ENCODE data around the gene ZCCHC2.

ZCCHC2 gene

GRCh38 chr18:62571648-62572047 lies 48.8 kb downstream of the ZCCHC2 start:
- intact Hi-C loops (cut with DNase I): no loop called here
- no peak for DNase-seq

- intact Hi-C loops (cut with DNase I): no loop called here
- DNase-seq: no peak
These were observed 49.6 kb downstream of the ZCCHC2 start for GRCh38 chr18:62572456-62572855.

- DNase-seq: no peak
- intact Hi-C loops (cut with DNase I): no loop called here
These were observed 52.0 kb downstream of the ZCCHC2 start for GRCh38 chr18:62574776-62575175.

- no peak for DNase-seq
- intact Hi-C loops (cut with DNase I): no loop called here
These were observed 53.4 kb downstream of the ZCCHC2 start for GRCh38 chr18:62576271-62576670.

GRCh38 chr18:62576845-62577512 lies 54.2 kb downstream of the ZCCHC2 start:
- intact Hi-C loops (cut with DNase I): no loop called here

GRCh38 chr18:62577765-62578164 lies 54.9 kb downstream of the ZCCHC2 start:
- no peak for DNase-seq
- intact Hi-C loops (cut with DNase I): no loop called here

More at GRCh38 chr18:62576845-62577512, 54.2 kb downstream of the ZCCHC2 start:
- DNase-seq: no peak

GRCh38 chr18:62578980-62579511 lies 56.2 kb downstream of the ZCCHC2 start:
- no peak for DNase-seq
- intact Hi-C loops (cut with DNase I): no loop called here

GRCh38 chr18:62583376-62583775 lies 60.6 kb downstream of the ZCCHC2 start:
- intact Hi-C loops (cut with DNase I): loop anchor here (5.0 kb wide), 1 partner anchor 56 kb away; no protein-coding TSS in a partner anchor
- no peak for DNase-seq

- intact Hi-C loops (cut with DNase I): loop anchor here (1.0 to 5.0 kb wide), 3 partner anchors 57 to 402 kb away; no protein-coding TSS in a partner anchor
- DNase-seq: peak; percentile 76 to 98 (median 86)
These were observed 61.7 kb downstream of the ZCCHC2 start for GRCh38 chr18:62584241-62585120.

GRCh38 chr18:62585274-62586150 lies 62.7 kb downstream of the ZCCHC2 start:
- peak in 1 of 10 donors; percentile 27 for DNase-seq
- intact Hi-C loops (cut with DNase I): loop anchor here (2.0 to 5.0 kb wide), 3 partner anchors 129 to 403 kb away; partner anchors contain the start of gene PHLPP1

GRCh38 chr18:62586151-62586774 lies 63.4 kb downstream of the ZCCHC2 start:
- intact Hi-C loops (cut with DNase I): loop anchor here (2.0 to 5.0 kb wide), 3 partner anchors 129 to 404 kb away; partner anchors contain the start of gene PHLPP1
- peak; percentile 69 to 97 (median 86) for DNase-seq

- DNase-seq: peak in 6 of 10 donors; percentile 25 to 90 (median 70)
- intact Hi-C loops (cut with DNase I): loop anchor here (2.0 to 5.0 kb wide), 3 partner anchors 128 to 405 kb away; partner anchors contain the start of gene PHLPP1
These were observed 64.1 kb downstream of the ZCCHC2 start for GRCh38 chr18:62586781-62587487.

GRCh38 chr18:62587689-62588088 lies 64.9 kb downstream of the ZCCHC2 start:
- intact Hi-C loops (cut with DNase I): loop anchor here (2.0 to 5.0 kb wide), 3 partner anchors 127 to 405 kb away; partner anchors contain the start of gene PHLPP1
- peak in 1 of 10 donors; percentile 24 for DNase-seq

GRCh38 chr18:62588217-62588616 lies 65.4 kb downstream of the ZCCHC2 start:
- DNase-seq: peak in 1 of 10 donors; percentile 31
- intact Hi-C loops (cut with DNase I): loop anchor here (5.0 kb wide), 1 partner anchor 406 kb away; no protein-coding TSS in a partner anchor

GRCh38 chr18:62590799-62591590 lies 68.2 kb downstream of the ZCCHC2 start:
- DNase-seq: peak in 1 of 10 donors; percentile 41
- intact Hi-C loops (cut with DNase I): no loop called here

GRCh38 chr18:62596145-62597005 lies 73.5 kb downstream of the ZCCHC2 start:
- DNase-seq: peak in 5 of 10 donors; percentile 38 to 92 (median 79)
- intact Hi-C loops (cut with DNase I): no loop called here

GRCh38 chr18:62601871-62602270 lies 79.0 kb downstream of the ZCCHC2 start:
- intact Hi-C loops (cut with DNase I): no loop called here
- DNase-seq: no peak
